HG02938 (cell line): ENCODE results near the gene PNMT.
"Not testable (repeated sequence)": the region's sequence is repeated elsewhere in the genome, so short reads cannot be mapped to it uniquely, and the experiment has no call there.

Experiments used
- ATAC-seq: cut with Tn5 transposase; IDR thresholded peaks from one replicate; pipeline ENCODE4 v1.9.1; 2021; ENCODE audit warnings: mild to moderate bottlenecking, moderate library complexity; ENCODE audit not compliant: unreplicated experiment

PNMT gene

DNA sequence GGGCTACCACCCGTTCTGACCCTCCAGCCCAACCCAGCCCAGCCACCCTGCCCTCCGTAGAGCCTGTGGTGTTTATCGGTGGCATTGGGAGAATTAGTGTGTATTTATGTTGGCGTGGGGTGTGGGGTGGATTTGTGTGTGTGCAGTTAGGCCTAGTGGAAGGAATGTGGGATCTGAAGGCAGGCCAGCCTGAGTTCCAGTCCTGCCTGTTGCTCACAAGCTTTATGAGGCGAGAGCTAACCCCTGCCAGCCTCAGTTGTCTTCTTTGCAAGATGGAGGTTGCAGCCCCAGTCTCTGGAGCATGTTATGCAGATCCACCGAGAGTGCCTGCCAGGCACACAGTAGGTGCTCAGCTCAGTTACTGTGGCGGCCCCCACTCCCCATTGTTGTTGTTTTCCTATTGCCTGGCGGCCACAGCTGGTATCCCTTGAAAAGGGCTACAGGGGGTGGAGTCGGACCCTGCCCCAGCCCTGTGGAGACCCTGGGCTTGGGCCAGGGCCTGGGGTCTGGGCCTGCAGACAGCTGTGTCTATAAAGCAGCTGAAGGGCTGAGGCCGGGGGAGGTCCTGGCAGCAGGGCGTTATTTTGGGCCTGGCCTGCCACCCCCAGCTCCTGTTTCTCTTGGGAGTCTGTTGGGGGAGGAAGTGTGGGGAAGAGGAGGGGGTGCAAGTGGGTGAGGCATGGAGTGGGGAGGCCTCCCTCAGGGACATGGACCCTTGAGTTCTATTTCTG, 36.7 kb downstream of the PNMT start:
- ATAC-seq = no peak

DNA sequence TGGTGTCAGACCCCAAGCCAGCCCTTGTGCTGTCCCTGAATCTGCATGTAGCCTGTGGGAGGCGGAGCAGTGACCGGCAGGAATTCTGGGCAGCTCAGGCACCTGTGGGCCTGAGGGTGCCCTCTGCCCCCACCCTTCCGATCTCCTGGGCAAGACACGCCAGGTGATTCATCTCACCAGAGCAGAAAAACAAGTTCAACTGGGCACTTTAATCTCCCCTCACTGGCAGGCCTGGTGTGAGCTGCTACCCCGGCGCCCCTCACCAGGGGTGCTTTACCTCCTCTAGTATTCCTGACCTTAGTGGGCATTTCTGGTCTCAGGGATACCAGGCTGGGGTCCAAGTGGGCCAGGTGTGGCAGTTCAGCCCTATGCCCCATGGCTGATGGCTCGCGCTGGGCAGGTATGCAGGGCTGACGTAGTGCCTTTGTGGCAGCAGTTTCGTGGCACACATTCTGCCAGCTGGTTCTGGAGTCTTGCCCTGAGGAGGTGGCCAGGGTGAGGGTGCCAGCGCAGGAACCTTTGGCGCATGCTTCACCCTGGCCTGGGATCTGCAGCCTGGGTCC, 37.6 kb downstream of the PNMT start:
- no peak for ATAC-seq

DNA sequence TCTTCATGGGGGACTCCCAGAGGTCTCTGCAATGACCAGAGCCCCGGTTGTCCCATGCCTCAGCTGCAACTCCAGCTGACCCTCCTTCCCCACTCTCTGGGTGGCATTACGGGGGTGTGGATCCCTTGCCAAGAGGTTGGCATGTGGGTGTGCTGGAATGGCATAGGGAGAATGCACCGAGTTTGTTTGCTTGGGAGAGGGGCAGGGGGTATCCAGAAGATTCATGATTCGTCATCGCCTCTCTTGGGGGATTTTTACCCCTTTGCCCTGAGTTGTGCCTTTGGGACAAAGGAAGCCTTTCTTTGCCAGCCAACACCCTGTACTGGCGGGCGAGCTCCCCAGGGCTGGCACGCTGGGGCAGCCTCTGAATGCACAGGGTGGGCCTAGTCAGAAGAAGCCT, 38.1 kb downstream of the PNMT start:
- no peak for ATAC-seq

DNA sequence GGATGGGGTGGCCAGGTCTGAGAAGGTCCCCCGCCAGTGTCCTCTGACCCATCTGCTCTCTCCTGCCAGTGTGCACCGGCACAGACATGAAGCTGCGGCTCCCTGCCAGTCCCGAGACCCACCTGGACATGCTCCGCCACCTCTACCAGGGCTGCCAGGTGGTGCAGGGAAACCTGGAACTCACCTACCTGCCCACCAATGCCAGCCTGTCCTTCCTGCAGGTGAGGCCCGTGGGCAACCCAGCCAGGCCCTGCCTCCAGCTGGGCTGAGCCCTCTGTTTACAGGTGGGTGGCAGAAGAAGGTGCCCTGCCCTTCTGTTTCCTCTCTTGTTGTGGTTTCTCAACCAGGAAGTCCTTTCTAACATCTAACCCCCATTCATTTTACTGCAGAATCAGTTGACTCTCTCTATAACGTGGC, 38.7 kb downstream of the PNMT start:
- no peak for ATAC-seq

DNA sequence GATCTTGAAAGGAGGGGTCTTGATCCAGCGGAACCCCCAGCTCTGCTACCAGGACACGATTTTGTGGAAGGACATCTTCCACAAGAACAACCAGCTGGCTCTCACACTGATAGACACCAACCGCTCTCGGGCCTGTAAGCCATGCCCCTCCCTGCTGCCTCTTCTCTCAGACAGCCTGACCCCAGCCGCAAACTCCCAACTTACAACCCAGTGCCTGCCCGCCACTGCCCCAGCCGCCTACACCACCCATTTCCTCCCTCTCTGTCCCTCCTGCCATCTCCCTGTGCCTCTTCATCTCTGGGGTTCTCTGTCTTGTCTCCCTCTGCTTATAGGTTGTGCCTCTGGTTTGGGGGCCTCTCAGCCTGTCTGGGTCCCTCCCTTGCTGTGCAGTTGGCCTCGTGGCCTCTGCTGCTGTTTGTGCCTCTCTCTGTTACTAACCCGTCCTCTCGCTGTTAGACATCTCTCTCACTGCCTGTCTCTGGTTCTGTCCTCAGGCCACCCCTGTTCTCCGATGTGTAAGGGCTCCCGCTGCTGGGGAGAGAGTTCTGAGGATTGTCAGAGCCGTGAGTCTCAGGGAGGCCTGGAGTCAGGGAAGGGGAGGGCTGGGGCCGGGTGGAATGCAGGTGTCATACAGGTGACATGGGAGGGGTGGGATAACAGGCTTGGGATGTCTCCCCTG, 41.2 kb downstream of the PNMT start:
- no peak for ATAC-seq

DNA sequence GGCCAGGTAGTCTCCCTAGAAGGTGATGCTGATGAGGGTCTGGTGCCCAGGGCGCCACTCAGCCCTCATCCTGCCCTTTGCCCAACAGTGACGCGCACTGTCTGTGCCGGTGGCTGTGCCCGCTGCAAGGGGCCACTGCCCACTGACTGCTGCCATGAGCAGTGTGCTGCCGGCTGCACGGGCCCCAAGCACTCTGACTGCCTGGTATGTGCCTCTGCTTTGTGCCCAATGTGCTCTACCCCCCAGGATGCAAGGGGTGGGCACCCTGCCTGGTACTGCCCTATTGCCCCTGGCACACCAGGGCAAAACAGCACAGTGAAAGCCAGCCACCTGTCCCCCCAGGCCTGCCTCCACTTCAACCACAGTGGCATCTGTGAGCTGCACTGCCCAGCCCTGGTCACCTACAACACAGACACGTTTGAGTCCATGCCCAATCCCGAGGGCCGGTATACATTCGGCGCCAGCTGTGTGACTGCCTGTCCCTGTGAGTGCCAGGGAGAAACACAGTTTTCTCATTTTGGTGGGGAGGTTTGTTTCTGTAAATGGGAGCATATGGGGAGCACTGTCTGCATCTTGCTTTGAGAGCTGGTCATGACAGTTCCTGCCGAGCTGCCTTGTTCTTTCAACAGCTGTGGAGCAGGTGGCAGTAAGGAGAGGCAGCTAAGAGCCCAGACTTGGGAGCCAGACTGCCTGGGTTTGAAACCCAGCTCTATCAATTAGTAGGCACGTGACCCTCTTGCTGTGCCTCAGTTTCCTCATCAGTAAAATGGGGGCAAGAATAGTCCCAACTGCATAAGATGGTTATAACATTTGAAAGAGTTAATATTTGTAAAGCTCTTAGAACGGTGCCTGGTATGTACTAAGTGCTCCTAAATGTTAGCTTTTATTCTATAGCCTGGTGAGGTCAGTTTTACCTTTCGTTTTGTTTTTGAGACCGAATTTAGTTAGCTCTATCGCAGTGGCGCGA, 42.0 kb downstream of the PNMT start:
- no peak for ATAC-seq

DNA sequence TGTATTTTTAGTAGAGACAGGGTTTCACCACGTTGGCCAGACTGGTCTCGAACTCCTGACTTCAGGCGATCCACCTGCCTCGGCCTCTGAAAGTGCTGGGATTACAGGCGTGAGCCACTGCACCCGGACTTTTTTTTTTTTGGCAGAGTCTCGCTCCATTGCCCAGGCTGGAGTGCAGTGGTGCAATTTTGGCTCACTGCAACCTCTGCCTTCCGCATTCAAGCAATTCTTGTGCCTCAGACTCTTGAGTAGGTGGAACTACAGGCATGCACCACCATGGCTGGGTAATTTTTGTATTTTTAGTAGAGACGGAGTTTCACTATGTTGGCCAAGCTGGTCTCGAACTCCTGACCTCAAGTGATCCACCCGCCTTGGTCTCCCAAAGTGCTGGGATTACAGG, 42.8 kb downstream of the PNMT start:
- not testable (repeated sequence) for ATAC-seq

DNA sequence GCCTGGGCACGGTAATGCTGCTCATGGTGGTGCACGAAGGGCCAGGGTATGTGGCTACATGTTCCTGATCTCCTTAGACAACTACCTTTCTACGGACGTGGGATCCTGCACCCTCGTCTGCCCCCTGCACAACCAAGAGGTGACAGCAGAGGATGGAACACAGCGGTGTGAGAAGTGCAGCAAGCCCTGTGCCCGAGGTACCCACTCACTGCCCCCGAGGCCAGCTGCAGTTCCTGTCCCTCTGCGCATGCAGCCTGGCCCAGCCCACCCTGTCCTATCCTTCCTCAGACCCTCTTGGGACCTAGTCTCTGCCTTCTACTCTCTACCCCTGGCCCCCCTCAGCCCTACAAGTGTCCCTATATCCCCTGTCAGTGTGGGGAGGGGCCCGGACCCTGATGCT, 43.6 kb downstream of the PNMT start:
- ATAC-seq = no peak

DNA sequence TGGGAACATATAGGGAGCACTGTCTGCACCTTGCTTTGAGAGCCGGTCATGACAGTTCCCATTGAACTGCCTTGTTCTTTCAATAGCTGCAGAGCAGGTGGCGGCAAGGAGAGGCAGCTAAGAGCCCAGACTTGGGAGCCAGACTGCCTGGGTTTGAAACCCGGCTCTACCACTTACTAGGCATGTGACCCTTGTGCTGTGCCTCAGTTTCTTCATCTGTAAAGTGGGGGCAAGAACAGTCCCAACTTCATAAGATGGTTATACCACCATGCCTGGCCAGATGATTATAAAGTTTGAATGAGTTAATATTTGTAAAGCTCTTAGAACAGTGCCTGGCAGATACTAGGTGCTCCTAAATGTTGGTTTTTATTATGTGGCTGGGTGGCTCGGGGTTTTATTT, 46.0 kb downstream of the PNMT start:
- ATAC-seq = no peak

DNA sequence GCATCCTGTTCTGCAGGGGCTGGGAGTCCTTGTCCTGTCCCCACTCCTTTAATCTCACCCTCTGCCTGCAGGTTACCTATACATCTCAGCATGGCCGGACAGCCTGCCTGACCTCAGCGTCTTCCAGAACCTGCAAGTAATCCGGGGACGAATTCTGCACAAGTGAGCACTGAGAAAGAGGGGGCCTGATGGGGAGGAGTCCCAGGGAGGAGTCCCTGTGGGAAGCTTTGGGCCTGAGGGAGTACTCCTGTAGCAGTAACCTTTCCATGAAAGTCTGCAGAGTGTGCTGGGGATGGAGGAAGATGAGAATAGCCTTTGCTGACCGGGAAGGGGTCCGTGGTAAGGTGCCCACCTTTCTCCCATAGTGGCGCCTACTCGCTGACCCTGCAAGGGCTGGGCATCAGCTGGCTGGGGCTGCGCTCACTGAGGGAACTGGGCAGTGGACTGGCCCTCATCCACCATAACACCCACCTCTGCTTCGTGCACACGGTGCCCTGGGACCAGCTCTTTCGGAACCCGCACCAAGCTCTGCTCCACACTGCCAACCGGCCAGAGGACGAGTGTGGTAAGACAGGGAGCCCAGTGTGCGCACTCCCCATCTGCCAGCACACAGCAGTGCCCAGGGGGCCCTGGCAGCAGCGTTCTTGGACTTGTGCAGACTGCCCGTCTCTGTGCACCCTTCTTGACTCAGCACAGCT, 47.3 kb downstream of the PNMT start:
- ATAC-seq = no peak

DNA sequence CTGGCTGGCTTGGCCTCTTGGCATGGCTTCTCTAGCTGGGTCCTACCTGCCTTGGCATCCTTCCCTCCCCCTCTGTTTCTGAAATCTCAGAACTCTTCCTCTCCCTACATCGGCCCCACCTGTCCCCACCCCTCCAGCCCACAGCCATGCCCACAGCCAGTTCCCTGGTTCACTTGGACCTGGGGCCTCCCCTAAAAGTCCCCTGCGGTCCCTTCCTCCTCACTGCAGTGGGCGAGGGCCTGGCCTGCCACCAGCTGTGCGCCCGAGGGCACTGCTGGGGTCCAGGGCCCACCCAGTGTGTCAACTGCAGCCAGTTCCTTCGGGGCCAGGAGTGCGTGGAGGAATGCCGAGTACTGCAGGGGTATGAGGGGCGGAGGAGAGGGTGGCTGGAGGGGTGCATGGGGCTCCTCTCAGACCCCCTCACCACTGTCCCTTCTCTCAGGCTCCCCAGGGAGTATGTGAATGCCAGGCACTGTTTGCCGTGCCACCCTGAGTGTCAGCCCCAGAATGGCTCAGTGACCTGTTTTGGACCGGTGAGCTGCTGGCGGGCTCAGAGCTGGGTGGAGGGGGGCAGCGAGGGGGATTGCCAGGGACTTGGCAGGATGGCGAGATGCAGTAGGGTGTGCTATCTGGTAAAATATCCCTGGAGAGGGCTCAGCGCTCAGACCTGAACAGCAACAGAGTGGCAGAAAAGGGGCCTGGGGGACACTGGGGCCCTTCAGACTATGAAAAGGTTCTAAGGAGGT, 48.0 kb downstream of the PNMT start:
- ATAC-seq = no peak

DNA sequence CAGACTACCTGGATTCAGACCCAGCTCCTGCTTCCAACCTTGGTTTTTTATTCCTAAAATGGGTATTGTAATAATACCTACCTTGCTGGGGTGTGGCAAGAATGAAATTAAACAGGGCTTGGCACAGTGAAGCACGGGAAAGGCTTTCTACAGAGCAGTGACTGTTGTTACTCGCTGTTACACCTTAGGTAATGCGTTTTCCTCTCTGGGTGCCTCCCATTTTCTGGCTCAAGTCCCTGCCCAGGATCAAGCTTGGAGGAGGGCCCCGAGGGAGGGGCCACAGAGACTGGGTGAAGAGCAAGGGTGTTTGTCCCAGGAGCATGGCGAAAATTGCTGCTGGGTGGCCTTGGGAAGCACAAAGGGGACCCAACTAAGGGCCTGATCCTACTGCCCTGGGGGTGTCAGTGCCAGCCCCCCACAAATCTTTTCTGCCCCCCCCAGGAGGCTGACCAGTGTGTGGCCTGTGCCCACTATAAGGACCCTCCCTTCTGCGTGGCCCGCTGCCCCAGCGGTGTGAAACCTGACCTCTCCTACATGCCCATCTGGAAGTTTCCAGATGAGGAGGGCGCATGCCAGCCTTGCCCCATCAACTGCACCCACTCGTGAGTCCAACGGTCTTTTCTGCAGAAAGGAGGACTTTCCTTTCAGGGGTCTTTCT, 48.8 kb downstream of the PNMT start:
- no peak for ATAC-seq

DNA sequence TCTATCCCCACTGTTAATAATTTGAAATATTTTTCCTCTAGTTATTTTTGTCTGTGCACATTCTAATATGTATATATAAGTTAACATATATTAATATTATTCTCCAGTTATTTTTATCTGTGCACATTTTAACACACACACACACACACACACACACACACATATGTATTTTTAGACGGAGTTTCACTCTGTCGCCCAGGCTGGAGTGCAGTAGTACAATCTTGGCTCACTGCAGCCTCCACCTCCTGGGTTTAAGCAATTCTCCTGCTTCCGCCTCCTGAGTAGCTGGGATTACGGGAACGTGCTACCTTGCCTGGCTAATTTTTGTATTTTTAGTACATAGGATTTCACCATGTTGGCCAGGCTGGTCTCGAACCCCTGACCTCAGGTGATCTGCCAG, 49.4 kb downstream of the PNMT start:
- no peak for ATAC-seq

DNA sequence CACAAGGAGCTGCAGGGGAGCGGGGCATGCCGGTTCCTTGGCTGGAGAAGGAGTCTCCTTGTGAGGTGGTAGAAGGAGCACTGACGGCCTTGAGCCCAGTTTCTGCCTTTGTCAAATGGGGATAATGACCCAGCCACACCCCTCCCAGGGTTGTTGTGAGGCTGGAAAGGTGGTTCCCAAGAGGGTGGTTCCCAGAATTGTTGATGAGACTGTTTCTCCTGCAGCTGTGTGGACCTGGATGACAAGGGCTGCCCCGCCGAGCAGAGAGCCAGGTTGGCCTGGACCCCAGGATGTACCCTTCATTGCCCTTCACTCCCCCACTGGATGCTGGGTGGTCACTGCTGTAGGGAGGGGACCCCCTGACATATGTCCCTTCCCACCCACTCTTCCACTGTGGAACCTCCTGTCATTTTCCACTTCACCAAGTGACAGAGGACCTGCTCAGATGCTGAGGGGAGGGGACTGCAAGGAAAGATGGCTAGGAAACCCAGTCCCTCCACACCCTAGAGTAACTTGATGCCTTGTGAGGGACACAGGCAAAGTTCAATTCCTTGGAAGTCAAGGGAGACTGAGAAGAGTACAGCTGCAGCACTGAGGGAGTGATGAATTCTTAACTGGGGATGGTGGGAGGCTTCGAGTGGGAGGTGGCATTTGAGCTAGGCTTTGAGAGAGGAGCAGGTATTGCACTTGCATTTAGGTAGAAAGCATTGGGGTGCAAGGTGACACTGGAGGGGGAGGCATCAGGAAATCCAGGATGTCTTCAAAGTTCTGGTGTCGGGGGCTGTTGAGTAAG, 51.5 kb downstream of the PNMT start:
- ATAC-seq = no peak
